Activated T-helper 17 cell treated with anti-CD3 and anti-CD28 coated beads, Interleukin-2, amount 50 U/mL, for 72 hours (primary cell): ENCODE results near the gene LCAT. TPM values are rescaled to one million over a fixed set of nuclear protein-coding genes. Genes with fewer than 3 reads are reported as not detected.

Experiments used
- ATAC-seq: fragments of 150-1000 bp; cut with Tn5 transposase; replicated peaks from 2 replicates; pipeline ENCODE4 v1.10.0; 2021; ENCODE audit warnings: mild to moderate bottlenecking, moderate library complexity
- H3K27ac Mint-ChIP-seq: one replicate; pipeline ENCODE4 v1.8.0; 2022; ENCODE audit warnings: mixed read lengths
- H3K27me3 Mint-ChIP-seq: one replicate; pipeline ENCODE4 v1.8.0; 2022; ENCODE audit warnings: mixed read lengths
- H3K36me3 Mint-ChIP-seq: one replicate; pipeline ENCODE4 v1.8.0; 2022; ENCODE audit warnings: low read depth, mild to moderate bottlenecking, mixed read lengths
- H3K4me1 Mint-ChIP-seq: one replicate; pipeline ENCODE4 v1.8.0; 2022; ENCODE audit warnings: mixed read lengths
- H3K4me3 Mint-ChIP-seq: one replicate; pipeline ENCODE4 v1.8.0; 2022; ENCODE audit warnings: mild to moderate bottlenecking, mixed read lengths
- H3K9me3 Mint-ChIP-seq: one replicate; pipeline ENCODE4 v1.8.0; 2022; ENCODE audit warnings: mixed read lengths
- total RNA-seq, 2 donors: library from RNA; stranded (reverse); gene quantifications; one replicate each; pipeline ENCODE4 v1.2.3, GENCODE V29; 2022

Gene LCAT
- total RNA-seq, 2 donors from 2014 or later: 15.0 to 19.1 TPM

- Mint-ChIP-seq H3K4me1 (peaks cover 11% of the 10 kb centered on the region), H3K4me3 (peak overlapping the region; percentile 81), H3K27me3 (no peaks in the 10 kb centered on the region), H3K9me3 (no peaks in the 10 kb centered on the region), H3K36me3 (peaks cover 78% of the 10 kb centered on the region), H3K27ac (peak overlapping the region; percentile 99)
- ATAC-seq: no peak
Observed at GRCh38 chr16:67934306-67935100, 9.4 kb downstream of the LCAT start.

- no peaks in the 10 kb centered on the region for H3K9me3 Mint-ChIP-seq
- peaks cover 11% of the 10 kb centered on the region for H3K4me1 Mint-ChIP-seq
- no peaks in the 10 kb centered on the region for H3K27me3 Mint-ChIP-seq
- peaks cover 74% of the 10 kb centered on the region for H3K36me3 Mint-ChIP-seq
- no peak for ATAC-seq
- peak overlapping the region; percentile 75 for H3K27ac Mint-ChIP-seq
- H3K4me3 Mint-ChIP-seq: peak overlapping the region; percentile 81
Observed at GRCh38 chr16:67933805-67934204, 10.1 kb downstream of the LCAT start.

GRCh38 chr16:67932462-67932840, 11.5 kb downstream of the LCAT start:
- H3K4me3 Mint-ChIP-seq: no peak overlapping the region
- peaks cover 11% of the 10 kb centered on the region for H3K4me1 Mint-ChIP-seq
- no peak for ATAC-seq
- H3K27me3 Mint-ChIP-seq: no peaks in the 10 kb centered on the region
- H3K36me3 Mint-ChIP-seq: peaks cover 83% of the 10 kb centered on the region
- no peak overlapping the region for H3K27ac Mint-ChIP-seq
- H3K9me3 Mint-ChIP-seq: no peaks in the 10 kb centered on the region

GRCh38 chr16:67931712-67932461, 12.0 kb downstream of the LCAT start, which contains the start of gene CTRL:
TSS of gene CTRL (minus strand) at chr16:67931862. CDS start at chr16:67931852, 10 bp downstream.
- Mint-ChIP-seq H3K36me3 (peaks cover 79% of the 10 kb centered on the region), H3K27ac (no peak within 1 kb of the TSS), H3K27me3 (no peaks in the 10 kb centered on the region), H3K9me3 (no peaks in the 10 kb centered on the region), H3K4me1 (peaks cover 6% of the 10 kb centered on the region), H3K4me3 (no peak within 1 kb of the TSS)
- no peak for ATAC-seq

GRCh38 chr16:67930678-67931211, 13.2 kb downstream of the LCAT start:
- Mint-ChIP-seq H3K27me3 (no peaks in the 10 kb centered on the region), H3K27ac (no peak overlapping the region), H3K36me3 (peaks cover 67% of the 10 kb centered on the region), H3K4me1 (peaks cover 6% of the 10 kb centered on the region), H3K4me3 (no peak overlapping the region), H3K9me3 (no peaks in the 10 kb centered on the region)
- no peak for ATAC-seq

- Mint-ChIP-seq H3K4me3 (no peak overlapping the region), H3K27ac (no peak overlapping the region), H3K36me3 (peaks cover 62% of the 10 kb centered on the region), H3K4me1 (peaks cover 4% of the 10 kb centered on the region), H3K27me3 (no peaks in the 10 kb centered on the region), H3K9me3 (no peaks in the 10 kb centered on the region)
- ATAC-seq: no peak
Observed at GRCh38 chr16:67930191-67930590, 13.7 kb downstream of the LCAT start.

GRCh38 chr16:67928561-67929364, 15.2 kb downstream of the LCAT start:
- Mint-ChIP-seq H3K9me3 (no peaks in the 10 kb centered on the region), H3K4me1 (no peaks in the 10 kb centered on the region), H3K27me3 (no peaks in the 10 kb centered on the region), H3K4me3 (no peak overlapping the region), H3K36me3 (peaks cover 47% of the 10 kb centered on the region), H3K27ac (peak overlapping the region; percentile 53)
- ATAC-seq: peak; percentile 82

GRCh38 chr16:67928147-67928546, 15.8 kb downstream of the LCAT start:
- H3K4me1 Mint-ChIP-seq: no peaks in the 10 kb centered on the region
- H3K9me3 Mint-ChIP-seq: no peaks in the 10 kb centered on the region
- no peaks in the 10 kb centered on the region for H3K27me3 Mint-ChIP-seq
- H3K4me3 Mint-ChIP-seq: no peak overlapping the region
- H3K36me3 Mint-ChIP-seq: peaks cover 41% of the 10 kb centered on the region
- no peak for ATAC-seq
- H3K27ac Mint-ChIP-seq: peak overlapping the region; percentile 53

GRCh38 chr16:67927131-67927941, 16.6 kb downstream of the LCAT start:
- H3K27me3 Mint-ChIP-seq: no peaks in the 10 kb centered on the region
- no peak overlapping the region for H3K27ac Mint-ChIP-seq
- peaks cover 1% of the 10 kb centered on the region for H3K4me1 Mint-ChIP-seq
- no peaks in the 10 kb centered on the region for H3K9me3 Mint-ChIP-seq
- no peak for ATAC-seq
- no peak overlapping the region for H3K4me3 Mint-ChIP-seq
- H3K36me3 Mint-ChIP-seq: peaks cover 33% of the 10 kb centered on the region

- H3K36me3 Mint-ChIP-seq: peaks cover 26% of the 10 kb centered on the region
Observed at GRCh38 chr16:67926181-67926750, 17.7 kb downstream of the LCAT start.

GRCh38 chr16:67924140-67924906, 19.6 kb downstream of the LCAT start:
- H3K4me3 Mint-ChIP-seq: no peak overlapping the region
- peaks cover 10% of the 10 kb centered on the region for H3K36me3 Mint-ChIP-seq
- H3K27ac Mint-ChIP-seq: peak overlapping the region; percentile 52
- H3K27me3 Mint-ChIP-seq: no peaks in the 10 kb centered on the region
- peaks cover 9% of the 10 kb centered on the region for H3K4me1 Mint-ChIP-seq
- no peaks in the 10 kb centered on the region for H3K9me3 Mint-ChIP-seq
- ATAC-seq: no peak

More at GRCh38 chr16:67926181-67926750, 17.7 kb downstream of the LCAT start:
- Mint-ChIP-seq H3K4me1 (peaks cover 9% of the 10 kb centered on the region), H3K9me3 (no peaks in the 10 kb centered on the region), H3K27ac (peak overlapping the region; percentile 50), H3K4me3 (no peak overlapping the region), H3K27me3 (no peaks in the 10 kb centered on the region)
- ATAC-seq: no peak

- no peaks in the 10 kb centered on the region for H3K9me3 Mint-ChIP-seq
- H3K27me3 Mint-ChIP-seq: no peaks in the 10 kb centered on the region
- peak overlapping the region; percentile 89 for H3K27ac Mint-ChIP-seq
- no peak for ATAC-seq
- no peak overlapping the region for H3K4me3 Mint-ChIP-seq
- peaks cover 9% of the 10 kb centered on the region for H3K36me3 Mint-ChIP-seq
- peaks cover 9% of the 10 kb centered on the region for H3K4me1 Mint-ChIP-seq
Observed at GRCh38 chr16:67923414-67924116, 20.4 kb downstream of the LCAT start.
